Coronary artery (tissue), 2 donors: ENCODE measurements around the gene CLEC16A.

Experiments
- DNase-seq: peaks from one replicate; pipeline ENCODE4 v3.0.0-alpha.2; 2017; ENCODE audit warnings: low spot score
- H3K27ac ChIP-seq, 2 donors: fragments of 200-600 bp; sonication (generic); one replicate each; pipeline ENCODE4 v1.5.1; 2016 to 2019
- H3K4me3 ChIP-seq: fragments of 200-600 bp; sonication (generic); 2 replicates; pipeline ENCODE4 v1.5.1; 2016; ENCODE audit warnings: mild to moderate bottlenecking, moderate library complexity
- CTCF ChIP-seq: fragments of 200-600 bp; sonication (generic); IDR thresholded peaks from one replicate; pipeline ENCODE4 v1.5.1; 2019; ENCODE audit warnings: antibody characterized with exemption

CLEC16A gene

GRCh38 chr16:11175787-11176341 lies 231.5 kb downstream of the CLEC16A start:
- no peak for DNase-seq
- TF ChIP-seq CTCF, result no peak
- no peak overlapping the region for H3K27ac ChIP-seq
- no peak overlapping the region for H3K4me3 ChIP-seq

- no peak overlapping the region for H3K4me3 ChIP-seq
- no peak for TF ChIP-seq CTCF
Measured at GRCh38 chr16:11177578-11178160, 233.3 kb downstream of the CLEC16A start.

GRCh38 chr16:11178424-11178823 lies 234.1 kb downstream of the CLEC16A start:
- Histone ChIP-seq H3K4me3 (no peak overlapping the region), H3K27ac (no peak overlapping the region)
- no peak for DNase-seq
- TF ChIP-seq CTCF, result no peak

More at GRCh38 chr16:11177578-11178160, 233.3 kb downstream of the CLEC16A start:
- no peak overlapping the region for H3K27ac ChIP-seq
- DNase-seq, result no peak

- no peak overlapping the region for H3K27ac ChIP-seq
Measured at GRCh38 chr16:11179574-11179973, 235.2 kb downstream of the CLEC16A start.

GRCh38 chr16:11180489-11180888 lies 236.1 kb downstream of the CLEC16A start:
- Histone ChIP-seq H3K27ac (no peak overlapping the region), H3K4me3 (no peak overlapping the region)
- TF ChIP-seq CTCF, result no peak
- DNase-seq, result no peak

More at GRCh38 chr16:11179574-11179973, 235.2 kb downstream of the CLEC16A start:
- DNase-seq, result no peak
- H3K4me3 ChIP-seq, result no peak overlapping the region
- no peak for TF ChIP-seq CTCF

- Histone ChIP-seq H3K27ac (no peak overlapping the region), H3K4me3 (no peak overlapping the region)
- no peak for DNase-seq
- TF ChIP-seq CTCF, result no peak
Measured at GRCh38 chr16:11181242-11181898, 237.0 kb downstream of the CLEC16A start.

- Histone ChIP-seq H3K27ac (no peak overlapping the region), H3K4me3 (no peak overlapping the region)
- TF ChIP-seq CTCF, result no peak
Measured at GRCh38 chr16:11181899-11182279, 237.5 kb downstream of the CLEC16A start.

More at GRCh38 chr16:11181899-11182279, 237.5 kb downstream of the CLEC16A start:
- DNase-seq, result no peak
